Measurements from ENCODE around the gene IMP3.

IMP3 gene

GRCh38 chr15:75672646-75673425 is 32.8 kb upstream of the IMP3 start:
- peak; percentile 86 for DNase-seq (ENCODE audit: low read depth)

GRCh38 chr15:75671730-75672602 is 31.9 kb upstream of the IMP3 start:
- no peak for DNase-seq (ENCODE audit: low read depth)

- DNase-seq (ENCODE audit: low read depth): no peak
Measured at GRCh38 chr15:75669879-75670212, 29.8 kb upstream of the IMP3 start.

- no peak for DNase-seq (ENCODE audit: low read depth)
Measured at GRCh38 chr15:75669191-75669878, 29.3 kb upstream of the IMP3 start.

GRCh38 chr15:75666823-75667501 is 26.9 kb upstream of the IMP3 start:
- peak; percentile 100 for DNase-seq (ENCODE audit: low read depth)

GRCh38 chr15:75663931-75664421 is 24.0 kb upstream of the IMP3 start:
- DNase-seq (ENCODE audit: low read depth): no peak

- DNase-seq (ENCODE audit: low read depth): no peak
Measured at GRCh38 chr15:75662823-75663519, 22.9 kb upstream of the IMP3 start.

- DNase-seq (ENCODE audit: low read depth): no peak
Measured at GRCh38 chr15:75661756-75662140, 21.7 kb upstream of the IMP3 start.

- DNase-seq (ENCODE audit: low read depth): peak; percentile 90
Measured at GRCh38 chr15:75661100-75661755, 21.2 kb upstream of the IMP3 start.

GRCh38 chr15:75659928-75660645 is 20.1 kb upstream of the IMP3 start:
- no peak for DNase-seq (ENCODE audit: low read depth)

GRCh38 chr15:75659141-75659771 is 19.2 kb upstream of the IMP3 start:
- no peak for DNase-seq (ENCODE audit: low read depth)

GRCh38 chr15:75656813-75657212 is 16.8 kb upstream of the IMP3 start:
- DNase-seq (ENCODE audit: low read depth): no peak

GRCh38 chr15:75656331-75656730 is 16.3 kb upstream of the IMP3 start:
- no peak for DNase-seq (ENCODE audit: low read depth)

GRCh38 chr15:75655931-75656330 is 15.9 kb upstream of the IMP3 start:
- no peak for DNase-seq (ENCODE audit: low read depth)

- no peak for DNase-seq (ENCODE audit: low read depth)
Measured at GRCh38 chr15:75654201-75654907, 14.3 kb upstream of the IMP3 start.

- no peak for DNase-seq (ENCODE audit: low read depth)
Measured at GRCh38 chr15:75653347-75653913, 13.4 kb upstream of the IMP3 start.

- DNase-seq (ENCODE audit: low read depth): no peak
Measured at GRCh38 chr15:75651810-75652543, 12.0 kb upstream of the IMP3 start.

All from HS-27A (cell line).